NK-92 (cell line): Measurements from ENCODE around the gene ZBTB12.

Source experiments
- DNase-seq: peaks from one replicate; lab custom pipeline; 2025; ENCODE audit not compliant: unreplicated experiment; lab: John Stamatoyannopoulos, UW

Gene ZBTB12

DNA sequence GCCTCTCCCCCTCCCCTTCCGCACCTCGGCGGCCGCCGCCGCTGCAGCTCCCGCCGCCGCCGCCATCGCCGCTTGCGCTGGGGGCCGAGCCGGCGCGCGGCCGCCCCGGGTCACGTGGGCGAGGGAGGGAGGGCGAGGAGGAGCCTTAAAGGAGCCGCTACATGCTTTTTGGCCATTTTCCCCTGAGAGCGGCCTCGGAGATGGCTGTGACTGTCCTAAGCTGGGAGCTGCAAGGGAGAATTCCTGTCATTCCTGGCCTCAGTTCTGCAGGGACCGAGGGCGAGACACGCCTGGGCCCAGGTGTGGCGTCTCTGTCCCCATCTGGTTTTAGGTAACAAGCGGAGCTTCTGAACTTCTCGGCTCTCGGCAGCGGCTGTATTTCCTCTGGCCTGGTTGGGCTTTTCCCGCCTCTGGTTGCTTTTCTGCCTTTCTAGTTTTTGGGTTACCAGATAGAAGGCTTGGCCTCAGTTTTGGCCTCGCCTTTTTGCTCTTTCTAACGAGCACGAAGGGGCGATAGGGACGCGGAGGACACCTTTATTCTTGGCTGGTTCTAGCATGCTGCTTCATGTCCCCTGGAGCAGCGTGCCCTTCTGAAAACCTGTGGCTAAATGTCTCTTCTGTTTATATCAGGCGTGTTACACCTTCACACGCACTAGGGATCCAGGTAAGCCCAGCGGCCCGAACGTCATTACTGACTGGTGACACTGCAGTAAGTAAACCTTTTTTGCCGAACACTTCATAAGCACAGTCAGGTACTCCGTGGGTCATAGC, 4.1 kb downstream of the ZBTB12 start, which contains the start of gene EHMT2:
Gene EHMT2 (minus strand): TSS at position 87 of the 771 bp plus-strand sequence. CDS start 21 bp downstream, at position 66.
- no peak for DNase-seq

DNA sequence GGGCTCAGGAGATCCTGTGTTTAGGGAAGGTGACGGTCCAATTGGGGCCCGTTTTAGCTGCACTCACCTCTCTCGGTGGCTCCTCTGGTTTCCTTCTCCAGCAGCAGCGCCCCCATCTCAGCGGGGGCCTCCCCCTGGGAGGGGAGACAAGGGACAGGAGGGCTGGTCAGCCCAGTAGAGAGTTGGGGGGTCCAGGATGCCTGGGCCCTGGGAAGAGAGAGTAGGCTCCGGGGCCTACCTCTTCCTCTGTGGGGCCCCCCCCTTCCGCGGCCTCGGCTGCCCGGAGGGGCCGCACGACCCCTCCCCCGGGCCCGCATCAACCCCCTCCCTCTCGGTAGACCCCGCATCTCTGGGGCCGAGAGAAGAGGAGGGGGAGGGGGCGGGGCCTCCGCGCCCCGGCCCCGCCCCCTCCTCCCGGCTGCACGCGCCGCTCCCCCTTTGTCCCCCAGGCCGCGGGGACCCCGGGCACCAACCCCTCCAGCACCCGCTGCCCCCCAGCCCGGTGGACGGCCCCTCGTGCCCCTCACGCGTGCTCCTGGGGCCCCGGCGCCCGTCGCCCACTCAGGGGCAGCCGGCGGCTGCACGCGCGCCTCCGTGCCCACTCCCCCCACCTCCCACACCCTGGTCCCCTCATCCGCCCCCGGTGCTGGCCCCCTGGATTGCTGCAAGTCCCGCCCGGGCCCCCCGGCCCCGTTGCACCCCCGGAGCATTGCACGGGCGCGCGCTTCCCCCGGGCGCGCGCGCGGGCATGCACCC, 4.9 kb downstream of the ZBTB12 start:
- DNase-seq, result no peak

DNA sequence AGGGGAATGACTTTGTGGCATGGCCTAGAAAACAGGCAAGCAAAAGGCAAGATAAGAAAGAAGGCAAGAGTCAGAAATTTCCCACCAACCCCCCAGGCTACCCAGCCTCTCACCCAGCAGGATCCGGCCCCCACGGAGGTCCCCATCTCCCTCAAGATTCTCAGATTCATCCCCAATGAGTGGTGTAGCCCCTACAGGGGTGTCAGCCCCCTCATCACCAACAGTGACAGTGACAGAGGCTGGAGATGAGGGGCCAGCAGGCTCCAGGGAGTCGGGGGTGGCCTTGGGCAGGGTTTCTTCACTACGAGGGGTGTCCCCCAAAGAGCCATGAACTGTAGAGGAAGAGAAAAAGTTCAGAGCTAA, 5.4 kb downstream of the ZBTB12 start:
- DNase-seq, result no peak

DNA sequence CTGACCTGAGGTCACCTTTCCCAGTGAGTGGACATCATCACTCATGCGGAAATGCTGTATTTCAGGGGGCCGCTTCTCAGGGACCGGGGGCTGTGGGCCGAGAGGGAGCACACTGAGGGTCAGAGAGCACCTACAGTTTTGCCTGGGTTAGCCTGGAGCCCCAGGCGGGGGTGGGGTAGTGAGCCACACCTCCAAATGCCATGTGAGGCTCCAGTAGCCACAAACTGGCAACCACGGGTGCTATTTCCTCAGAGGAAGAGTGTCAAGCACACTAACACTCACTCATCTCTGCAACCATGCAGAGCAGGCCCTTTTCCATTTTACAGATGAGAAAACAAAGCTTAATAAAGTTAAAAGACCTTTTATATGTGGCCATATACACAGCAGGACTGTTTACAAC, 9.1 kb downstream of the ZBTB12 start:
- no peak for DNase-seq

DNA sequence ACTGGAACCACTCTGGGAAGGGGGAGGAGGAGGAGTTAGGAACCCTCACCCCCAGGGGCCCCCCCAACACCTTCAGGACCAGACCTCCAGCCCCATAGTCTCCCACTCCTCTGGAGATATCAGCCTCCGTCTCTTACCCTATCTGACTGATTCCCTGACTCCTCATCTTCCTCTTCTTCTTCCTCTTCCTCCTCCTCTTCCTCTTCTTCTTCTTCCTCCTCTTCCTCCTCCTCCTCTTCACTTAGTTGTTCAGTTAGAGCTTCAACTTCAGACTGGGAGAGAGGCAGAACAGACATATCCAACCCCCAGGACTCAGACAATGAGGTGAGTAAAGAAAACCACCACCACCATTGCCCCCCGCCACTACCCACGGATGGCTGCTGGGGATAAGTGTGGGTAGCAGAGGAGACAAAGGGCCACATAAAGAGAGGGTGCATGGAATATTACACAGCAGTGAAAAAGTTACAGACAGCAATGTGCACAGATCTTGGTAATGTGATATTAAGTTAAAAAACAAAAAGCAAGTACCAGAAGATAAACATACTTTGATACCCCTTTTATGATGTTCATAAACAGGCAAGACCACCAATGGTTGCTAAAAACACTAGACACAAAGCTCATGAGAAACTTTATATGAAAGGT, 12.4 kb downstream of the ZBTB12 start:
- DNase-seq, result no peak

DNA sequence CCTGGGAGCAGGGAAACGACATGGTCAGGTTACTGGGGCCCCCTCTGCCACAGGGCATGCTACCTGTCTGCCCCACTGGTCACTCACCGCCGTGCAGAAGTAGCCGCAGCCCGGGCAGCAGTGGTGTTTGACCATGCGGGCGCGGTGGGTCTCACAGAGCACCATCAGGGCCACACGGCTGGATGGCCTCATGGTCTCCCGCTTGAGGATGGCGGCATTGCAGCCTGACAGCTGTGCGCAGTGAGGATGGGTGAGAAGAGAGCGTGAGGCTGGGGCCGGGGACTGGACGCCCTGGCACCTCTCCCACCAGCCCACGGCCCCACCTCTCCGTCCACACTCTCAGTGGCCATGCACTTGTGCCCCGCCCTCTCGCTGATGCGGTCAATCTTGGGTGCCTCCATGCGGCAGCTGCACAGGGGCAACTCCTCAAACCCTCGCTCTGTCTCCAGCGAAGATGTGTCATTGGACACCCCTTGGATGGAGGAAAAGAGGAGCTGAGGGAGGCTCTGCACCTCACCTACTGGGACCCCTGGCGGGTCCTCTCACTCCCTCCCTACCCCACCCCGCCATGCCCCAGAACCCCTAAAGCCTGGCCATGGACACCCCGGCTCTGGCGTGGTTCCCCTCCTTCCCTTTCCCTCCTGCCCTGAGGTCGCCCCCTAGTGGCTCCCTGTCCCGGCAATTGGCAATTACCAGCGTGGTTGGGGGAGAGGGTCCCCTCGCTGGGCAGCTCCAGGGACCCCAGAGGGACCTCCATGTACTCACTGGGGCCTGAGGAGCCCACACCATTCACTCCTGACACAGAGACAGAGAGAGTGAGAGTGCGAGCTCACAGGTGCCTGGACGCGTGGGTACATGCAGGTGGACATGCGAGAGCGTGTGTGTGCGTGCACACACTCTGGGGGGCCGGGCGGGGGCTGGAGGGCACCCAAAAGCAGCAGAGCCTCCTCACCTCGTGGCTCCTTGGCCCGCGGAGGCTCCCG, 13.3 kb downstream of the ZBTB12 start:
- DNase-seq, result no peak

DNA sequence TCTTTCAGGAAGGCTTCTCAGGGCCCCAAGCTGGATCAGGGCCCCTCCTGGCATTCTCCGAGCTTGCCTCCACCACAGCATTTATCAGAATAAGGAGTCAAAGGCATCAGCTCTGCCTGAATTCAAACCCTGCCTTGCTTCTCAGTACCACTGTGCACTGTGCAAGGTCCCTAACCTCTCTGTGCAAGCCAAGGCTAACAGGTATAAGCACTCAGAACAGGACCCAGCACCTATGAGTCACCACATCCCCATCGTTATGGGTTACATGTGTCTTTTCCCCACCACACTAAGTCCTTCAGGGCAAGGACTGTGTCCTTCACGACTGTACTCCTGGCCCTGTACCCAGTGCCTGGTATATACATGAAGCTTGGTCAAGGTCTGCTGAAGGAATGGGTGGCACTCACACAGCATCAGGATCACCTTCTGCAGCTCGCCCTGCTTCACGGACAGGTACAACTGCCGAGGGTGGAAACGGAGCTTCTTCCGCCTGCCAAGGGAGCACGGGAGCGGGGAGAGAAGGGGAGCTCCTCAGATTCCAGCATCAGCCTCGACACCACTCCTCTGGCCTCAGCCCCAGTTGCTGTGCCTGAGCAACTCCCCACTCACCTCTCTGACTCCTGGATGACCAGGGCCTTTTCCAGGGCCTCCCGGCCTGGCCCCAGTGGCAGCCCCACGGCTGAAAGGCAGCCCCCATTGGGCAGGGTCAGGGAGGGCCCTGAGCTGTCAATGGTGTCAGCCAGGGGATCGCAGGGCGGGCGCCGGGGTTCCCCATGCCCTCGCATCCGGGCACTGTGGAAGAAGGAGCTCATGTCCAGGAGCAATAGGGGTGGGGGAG, 14.5 kb downstream of the ZBTB12 start:
- no peak for DNase-seq

DNA sequence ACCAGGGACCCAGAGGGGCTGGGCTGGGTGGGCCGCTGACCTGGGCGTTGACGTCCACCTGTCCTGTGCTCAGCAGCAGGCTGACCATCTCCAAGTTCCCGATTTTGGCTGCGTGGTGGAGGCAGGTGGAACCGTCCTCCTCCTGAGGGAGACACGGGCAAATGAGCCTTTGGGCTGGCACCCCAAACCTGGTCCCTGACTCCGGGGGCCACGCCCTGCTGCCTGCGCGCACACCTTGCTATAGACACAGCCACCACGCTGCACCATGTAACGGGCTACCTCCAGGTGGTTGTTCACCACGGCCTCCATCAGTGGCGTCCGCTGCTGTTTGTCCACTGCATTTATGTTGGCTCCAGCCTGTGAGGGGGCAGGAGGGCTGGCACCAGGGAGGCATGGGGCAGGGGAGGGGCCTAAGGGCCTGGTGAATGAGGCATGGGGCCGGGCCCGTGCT, 15.3 kb downstream of the ZBTB12 start:
- DNase-seq, result no peak

DNA sequence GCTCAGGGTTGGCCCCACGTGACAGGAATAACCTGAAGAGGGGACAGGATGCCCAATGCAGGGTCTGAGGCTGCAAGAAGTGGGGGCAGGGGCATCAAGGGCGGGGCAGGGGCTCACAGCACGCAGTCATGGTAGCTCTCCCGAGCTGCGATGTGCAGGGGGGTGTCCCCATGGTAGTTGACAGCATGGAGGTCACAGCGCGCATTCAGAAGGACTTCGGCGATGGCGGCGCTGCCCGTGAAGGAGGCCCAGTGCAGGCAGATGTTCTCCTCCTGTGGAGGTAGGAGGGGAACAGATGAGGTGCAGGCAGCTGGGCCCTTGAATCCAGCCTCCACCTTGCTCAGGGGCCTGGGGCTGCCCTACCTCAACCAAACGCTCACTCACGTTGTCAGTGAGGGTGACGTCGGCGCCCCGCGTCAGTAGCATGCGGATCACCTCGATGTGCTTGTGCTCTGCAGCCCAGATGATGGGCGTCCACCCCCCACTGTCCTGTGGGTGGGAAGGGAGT, 17.3 kb downstream of the ZBTB12 start:
- DNase-seq, result no peak

DNA sequence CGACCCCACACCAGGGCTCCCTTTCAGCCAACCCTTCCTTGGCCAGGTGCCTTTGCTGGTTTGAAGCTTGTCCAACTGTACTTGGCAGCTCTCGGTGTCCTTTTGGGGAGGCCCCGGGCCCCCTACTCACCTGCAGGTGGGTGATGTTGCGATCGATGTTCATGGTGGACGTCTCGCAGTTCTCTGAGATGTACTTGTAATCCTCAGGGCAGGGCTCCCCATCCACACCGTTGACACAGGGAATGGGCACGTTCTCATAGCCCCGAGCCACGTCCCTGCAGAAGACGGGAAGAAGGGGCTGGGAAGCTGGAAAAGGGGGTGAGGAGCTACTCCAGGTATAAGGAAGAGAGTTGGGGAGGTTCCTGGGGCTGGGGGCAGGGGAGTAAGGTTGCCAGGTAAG, 18.2 kb downstream of the ZBTB12 start:
- DNase-seq, result no peak

DNA sequence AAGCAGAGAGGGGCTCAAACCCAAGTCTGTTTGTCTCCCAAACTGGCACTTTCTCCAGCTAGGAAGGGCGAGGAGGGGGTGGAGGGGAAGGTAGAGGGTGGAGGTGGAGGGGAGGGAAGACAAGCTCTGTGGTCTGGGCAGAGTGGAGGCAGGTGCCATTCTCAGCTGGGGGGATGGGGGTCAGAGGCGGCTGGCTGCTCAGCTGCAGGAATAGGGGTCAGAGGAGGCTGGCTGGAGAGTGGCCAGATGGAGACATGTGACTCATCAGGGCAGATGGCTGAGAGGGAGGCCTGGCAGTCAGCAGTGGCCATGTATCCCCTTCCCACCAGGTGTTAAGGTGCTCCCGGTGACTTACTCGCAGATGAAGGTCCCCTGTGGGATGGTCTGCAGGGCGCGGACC, 19.5 kb downstream of the ZBTB12 start:
- no peak for DNase-seq

DNA sequence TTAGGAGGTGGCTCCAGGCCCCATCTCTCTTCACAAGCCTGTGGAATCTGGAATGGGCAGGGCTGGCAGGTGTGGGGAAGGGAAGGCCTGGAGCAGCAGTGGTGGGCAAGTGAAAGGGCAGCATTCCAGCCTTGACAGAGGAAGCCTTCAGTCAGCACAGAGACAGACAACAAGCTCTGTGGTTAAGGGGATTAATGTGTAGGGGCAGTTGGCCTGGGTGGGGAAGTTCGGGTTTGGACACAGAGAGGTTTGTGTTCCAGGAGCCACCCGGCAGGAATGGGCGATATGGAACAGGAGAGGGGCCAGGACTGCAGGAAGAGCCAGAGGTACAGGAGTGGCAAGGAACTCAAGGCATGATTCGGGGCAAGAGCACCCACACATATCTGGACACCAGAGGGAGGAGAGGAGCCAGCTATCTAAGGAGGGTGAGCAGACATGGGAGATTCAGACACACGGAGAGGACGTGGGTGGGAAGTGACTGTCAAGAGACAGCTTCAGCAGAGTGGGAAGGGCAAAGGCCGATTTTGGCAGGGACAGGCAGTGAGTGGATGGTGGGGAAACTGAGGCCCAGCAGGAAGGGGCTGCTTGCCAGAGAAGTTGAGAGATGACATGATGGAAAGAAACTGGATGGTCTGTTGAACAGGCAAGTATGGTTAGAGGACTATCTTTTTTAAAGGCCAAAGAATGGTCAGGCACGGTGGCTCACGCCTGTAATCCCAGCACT, 20.6 kb downstream of the ZBTB12 start:
- DNase-seq, result no peak

DNA sequence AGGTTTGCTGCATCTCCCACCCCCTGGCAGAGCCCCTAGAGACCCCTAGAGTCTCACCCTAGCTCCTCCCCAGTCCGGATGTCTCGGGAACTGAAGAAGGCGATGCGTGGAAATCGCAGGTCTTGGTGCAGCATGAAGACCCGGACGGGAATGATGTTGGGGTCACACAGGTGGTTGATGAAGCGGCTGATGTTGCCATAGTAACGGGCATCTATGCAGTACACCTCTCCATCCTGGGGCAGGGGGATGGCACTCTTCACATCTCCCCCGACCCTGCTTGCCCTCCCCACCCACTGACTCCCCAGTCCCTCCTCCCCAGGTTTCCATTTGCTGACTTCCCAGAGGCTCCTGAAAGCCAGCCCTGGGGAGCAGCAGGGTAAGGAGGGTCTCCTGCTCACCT, 21.3 kb downstream of the ZBTB12 start:
- DNase-seq, result no peak

DNA sequence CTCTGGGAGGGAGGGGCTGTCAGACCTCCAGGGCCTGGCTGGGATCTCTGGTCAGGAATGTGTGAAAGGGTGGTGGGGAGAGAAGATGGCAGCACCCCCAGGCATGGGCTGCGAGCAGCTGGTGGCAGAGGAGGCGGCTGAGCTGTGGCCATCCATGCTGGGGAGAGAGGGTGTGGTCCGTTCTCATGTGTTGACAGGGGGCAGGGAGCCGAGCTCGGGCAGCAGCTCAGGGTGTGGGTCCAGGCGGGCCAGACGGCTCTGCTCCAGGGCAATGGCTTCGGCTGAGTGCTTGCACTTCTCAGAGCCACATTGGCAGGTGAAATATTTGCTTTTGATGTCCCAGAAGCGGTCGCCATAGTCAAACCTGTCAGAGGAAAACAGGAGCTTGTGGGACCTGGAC, 22.0 kb downstream of the ZBTB12 start:
- DNase-seq, result no peak

DNA sequence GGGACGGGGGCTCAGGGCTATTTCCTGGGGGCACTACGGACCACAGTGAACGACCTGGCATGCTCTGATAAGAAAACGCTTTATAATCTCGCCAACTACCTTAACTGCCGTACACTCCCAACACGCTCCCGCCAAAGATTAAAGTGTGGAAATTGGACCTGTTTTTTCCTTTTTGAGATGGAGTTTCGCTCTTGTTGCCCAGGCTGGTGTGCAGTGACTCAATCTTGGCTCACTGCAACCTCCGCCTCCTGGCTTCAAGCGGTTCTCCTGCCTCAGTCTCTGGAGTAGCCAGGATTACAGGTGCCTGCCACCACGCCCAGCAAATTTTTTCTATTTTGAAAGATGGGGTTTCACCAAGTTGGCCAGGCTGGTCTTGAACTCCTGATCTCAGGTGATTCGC, 22.7 kb downstream of the ZBTB12 start:
- no peak for DNase-seq

DNA sequence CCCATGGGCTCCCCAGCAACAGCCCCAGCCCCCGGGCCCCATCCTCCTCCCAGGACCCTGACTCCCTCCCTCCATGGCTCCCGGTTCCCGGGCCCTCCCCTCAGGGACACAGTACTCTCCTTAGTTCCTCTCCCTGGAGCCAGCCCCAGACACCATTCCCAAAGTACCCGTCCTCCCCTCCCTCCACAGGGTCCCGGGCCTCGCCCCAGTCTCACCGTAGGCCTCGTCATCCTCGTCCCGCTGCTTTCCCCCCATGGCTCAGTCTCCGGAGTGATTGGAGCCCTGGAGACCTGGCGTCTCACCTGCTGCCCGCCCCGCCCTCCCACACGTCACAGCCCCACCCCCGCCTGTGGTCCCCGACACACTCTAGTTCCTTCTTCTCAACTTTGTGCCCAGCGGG, 23.2 kb downstream of the ZBTB12 start, which contains the start of gene SLC44A4:
Gene SLC44A4 (minus strand): TSS at position 272 of the 400 bp plus-strand sequence. CDS start 17 bp downstream, at position 255.
- no peak for DNase-seq

DNA sequence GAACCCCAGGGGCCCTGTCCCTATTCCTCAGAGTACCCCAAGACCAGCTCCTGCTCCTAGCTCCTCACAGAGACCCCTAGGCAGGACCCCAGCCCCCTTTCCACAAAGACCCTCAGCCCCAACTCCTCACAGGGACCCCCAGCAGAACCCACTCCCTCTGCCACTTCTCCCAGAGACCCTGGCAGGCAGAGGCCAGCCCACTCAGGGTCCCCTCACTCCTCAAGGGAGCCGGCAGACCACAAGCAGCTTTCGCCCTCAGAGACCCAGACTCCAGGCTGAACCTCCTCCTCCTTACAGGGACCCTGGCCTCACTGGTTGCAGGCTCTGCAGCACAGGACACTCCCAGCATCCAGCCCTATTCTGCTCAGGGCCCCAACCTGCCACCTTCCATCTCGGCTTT, 23.7 kb downstream of the ZBTB12 start:
- no peak for DNase-seq

DNA sequence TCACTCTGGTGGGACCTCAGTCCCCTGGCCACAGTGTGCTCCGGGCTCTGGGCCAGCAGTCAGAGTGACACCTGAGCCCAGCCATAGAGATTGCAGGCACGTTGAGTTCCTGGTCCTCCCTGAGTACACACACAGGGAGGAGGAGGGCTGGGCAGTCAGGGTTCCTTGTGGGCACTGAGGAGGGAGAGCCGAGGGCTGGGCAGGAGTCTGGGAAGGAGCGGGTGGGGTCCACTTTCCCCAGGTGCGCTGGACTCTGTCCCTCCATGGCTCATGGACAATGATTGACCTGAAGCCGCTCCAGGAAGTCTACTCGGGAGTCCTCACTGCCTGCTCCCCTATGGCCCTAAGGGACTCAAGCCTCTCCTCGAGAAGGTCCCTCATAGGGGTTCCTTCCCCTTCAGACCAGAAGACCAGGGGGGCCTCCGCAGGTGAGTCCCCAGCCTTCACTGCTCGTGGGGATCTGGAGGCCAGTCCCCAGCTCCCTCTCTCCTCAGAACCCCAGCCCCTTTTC, 24.2 kb downstream of the ZBTB12 start:
- no peak for DNase-seq
